Hematopoietic multipotent progenitor cell (in vitro differentiated cells): ENCODE measurements around the gene ERVMER34-1. TPM values are rescaled to one million over a fixed set of nuclear protein-coding genes. Genes with fewer than 3 reads are reported as not detected.
A peak's percentile ranks its signal among the peaks of the same experiment; 100 is the strongest.

Source experiments
- DNase-seq, 3 donors: peaks; one replicate each; pipeline ENCODE4 v3.0.0-alpha.2; 2011 to 2015; ENCODE audit warnings: low read depth in 2 of 3, low spot score in 2 of 3
- total RNA-seq: library from RNA; depleted of rRNA; stranded (reverse); fragments of >200 nt; gene quantifications from one replicate; pipeline ENCODE4 v1.2.3, GENCODE V29; 2012

The ERVMER34-1 gene, protein sequence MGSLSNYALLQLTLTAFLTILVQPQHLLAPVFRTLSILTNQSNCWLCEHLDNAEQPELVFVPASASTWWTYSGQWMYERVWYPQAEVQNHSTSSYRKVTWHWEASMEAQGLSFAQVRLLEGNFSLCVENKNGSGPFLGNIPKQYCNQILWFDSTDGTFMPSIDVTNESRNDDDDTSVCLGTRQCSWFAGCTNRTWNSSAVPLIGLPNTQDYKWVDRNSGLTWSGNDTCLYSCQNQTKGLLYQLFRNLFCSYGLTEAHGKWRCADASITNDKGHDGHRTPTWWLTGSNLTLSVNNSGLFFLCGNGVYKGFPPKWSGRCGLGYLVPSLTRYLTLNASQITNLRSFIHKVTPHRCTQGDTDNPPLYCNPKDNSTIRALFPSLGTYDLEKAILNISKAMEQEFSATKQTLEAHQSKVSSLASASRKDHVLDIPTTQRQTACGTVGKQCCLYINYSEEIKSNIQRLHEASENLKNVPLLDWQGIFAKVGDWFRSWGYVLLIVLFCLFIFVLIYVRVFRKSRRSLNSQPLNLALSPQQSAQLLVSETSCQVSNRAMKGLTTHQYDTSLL
- under 0.01 TPM for total RNA-seq

GRCh38 chr4:52750819-52751486, at the start of gene ERVMER34-1:
Gene ERVMER34-1, minus strand, starts transcription at chr4:52751425. Its CDS starts 5,905 bp downstream, at chr4:52745520.
- DNase-seq, result no peak

DNA sequence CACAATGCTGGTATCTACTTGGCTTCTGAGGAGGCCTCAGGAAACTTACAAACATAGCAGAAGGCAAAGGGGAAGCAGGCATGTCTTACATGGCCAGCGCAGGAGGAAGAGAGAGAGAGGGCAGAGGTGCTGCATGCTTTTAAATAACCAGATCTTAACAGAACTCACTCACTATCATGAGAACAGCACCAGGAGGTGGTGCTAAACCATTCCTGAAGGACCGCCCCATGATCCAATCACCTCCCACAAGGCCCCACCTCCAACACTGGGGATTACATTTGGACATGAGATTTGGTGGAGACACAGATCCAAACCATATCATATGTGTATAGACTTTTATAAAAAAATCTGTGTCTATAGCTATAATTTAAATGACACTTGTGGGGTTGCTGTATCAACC, 48.6 kb upstream of the ERVMER34-1 start:
- DNase-seq, result no peak

DNA sequence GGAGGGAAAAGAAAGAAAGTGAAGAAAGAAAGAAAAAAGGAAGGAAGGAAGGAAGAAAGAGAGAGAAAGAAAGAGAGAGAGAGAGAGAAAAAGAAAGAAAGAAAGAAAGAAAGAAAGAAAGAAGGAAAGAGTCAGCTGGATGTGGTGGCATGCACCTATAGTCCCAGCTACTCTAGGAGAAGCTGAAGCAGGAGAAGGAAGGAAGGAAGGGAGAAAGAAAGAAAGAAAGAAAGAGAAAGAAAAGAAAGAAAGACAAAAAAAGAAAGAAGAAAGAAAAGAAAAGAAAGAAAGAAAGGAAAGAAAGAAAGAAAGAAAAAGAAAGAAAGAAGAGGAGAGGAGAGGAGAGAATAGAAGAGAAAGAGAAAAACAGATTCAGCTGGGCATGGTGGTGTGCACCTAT, 44.3 kb upstream of the ERVMER34-1 start:
- no peak for DNase-seq

DNA sequence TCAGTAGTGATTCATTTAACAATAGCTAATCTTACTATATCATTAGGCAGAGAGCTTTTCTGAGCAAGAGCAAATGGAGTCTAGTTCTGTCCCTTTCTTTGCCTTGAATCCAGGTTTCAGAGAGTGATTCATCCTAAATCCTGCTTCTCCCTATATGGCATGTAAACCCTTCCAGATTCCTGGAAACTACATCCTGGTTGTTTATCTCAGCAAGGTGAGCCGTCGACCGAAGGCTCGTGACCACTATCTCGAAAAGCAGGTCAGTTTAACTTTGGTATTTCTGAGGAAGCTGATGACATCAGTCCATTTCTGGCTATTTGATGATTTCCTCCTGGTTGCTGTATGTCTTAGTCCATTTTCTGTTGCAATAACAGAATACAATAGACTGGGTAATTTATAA, 40.7 kb upstream of the ERVMER34-1 start:
- DNase-seq, result no peak

DNA sequence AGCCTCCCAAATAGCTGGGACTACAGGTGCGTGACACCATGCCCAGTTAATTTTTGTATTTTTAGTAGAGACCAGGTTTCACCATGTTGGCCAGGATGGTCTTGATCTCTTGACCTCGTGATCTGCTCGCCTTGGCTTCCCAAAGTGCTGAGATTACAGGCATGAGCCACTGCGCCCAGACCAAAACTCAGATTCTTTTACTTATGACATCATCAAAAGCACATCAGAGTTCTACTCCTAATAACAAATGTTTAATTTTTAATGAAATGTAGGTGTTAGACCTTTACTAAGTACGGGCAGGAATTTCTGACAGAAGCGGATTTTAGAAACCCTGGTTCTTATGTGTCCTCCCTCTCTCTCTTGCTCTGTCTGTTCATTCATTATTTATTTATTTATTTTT, 38.5 kb upstream of the ERVMER34-1 start:
- DNase-seq, result no peak

DNA sequence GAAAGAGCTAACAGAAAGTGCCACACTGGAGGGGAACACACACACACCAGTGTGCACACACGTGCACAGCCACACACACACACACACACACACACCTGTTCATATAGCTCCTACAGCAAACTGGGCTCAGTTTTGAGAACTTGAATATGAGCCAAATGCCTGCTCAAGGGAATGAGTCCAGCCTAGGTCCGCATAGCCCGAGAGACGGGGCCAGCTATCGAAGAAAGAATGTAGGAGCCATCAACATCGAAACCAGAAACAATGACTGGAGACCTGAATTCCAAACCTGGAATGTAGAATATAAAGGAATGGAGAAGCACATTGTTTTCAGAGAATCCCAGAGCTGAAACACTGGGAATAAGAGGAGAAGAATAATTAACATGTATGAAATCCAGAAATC, 37.6 kb upstream of the ERVMER34-1 start:
- no peak for DNase-seq

DNA sequence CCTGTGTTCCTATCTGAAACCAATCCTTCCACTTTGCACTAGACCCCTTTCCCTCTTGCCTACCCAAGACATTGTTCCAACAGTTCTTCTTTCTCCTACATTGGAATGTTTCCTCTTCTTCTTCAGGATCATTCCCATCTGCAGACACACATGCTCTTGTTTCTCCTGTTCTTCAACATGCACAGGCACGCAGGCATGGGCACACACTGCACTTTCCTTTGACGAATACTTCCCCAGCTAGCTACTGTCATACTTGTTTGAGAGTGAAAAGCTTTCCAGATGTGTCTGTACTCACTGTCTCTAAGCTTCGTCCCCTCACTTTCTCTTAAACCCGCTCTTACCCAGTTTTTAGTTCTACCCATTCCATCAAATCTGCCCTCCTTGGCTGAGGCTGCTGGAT, 31.8 kb upstream of the ERVMER34-1 start:
- DNase-seq, result no peak

GRCh38 chr4:52780617-52781354, 29.6 kb upstream of the ERVMER34-1 start:
- DNase-seq, result no peak

DNA sequence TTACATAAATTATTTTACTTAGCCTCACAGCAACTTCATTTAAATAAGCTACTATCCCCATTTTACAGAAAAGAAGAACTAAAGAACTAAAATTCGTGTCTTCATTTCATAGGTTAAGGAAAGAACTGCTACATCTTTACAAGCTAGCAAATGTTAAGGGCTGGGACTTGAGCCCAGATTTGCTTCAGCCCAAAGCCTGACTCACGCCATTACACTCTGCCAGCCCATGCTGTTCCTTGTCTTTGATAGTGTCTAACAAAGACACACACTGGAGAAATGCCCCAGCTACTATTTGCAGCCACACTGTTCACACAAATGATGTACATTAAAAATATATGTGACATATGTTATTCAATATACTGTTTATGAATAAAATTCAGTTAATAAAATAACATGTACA, 29.0 kb upstream of the ERVMER34-1 start:
- no peak for DNase-seq

DNA sequence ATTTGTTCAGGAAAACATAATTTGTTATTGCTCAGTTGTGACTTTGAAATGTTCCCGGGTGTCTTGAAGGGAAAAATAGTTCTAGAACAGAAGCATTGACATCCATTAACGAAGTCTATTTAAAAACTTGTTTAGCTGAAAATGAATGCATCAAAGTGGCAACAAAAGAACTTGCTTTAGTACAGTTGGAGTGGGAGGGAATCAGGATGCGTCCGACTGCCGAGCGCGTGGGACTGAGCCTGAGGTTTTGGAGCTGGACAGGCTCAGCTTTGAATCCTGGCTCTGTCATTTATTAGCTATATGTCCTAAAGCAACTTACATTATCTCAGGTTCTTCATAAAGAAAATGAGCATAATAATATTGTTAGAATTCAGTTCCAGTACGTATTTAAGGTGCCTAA, 9.0 kb upstream of the ERVMER34-1 start:
- no peak for DNase-seq

GRCh38 chr4:52755426-52755825, 4.2 kb upstream of the ERVMER34-1 start:
- no peak for DNase-seq

DNA sequence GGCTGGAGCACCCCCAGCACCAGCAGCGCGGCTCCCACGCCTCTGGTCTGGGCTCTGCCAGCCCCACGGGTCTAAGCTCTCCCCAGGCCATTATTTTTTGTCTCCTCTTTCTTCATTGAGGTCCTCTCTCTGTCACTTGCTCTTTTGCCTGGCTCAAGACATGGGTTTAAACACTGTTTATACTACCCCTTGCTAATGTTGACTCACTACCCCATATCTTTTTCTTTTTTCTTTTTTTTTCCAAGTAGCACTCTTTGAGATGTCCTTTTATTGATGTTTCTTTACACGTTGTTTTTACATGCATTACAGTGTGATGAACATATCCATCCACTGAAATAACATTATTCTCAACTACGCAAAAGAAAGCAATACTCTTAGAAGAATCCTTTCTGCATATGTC, 1.7 kb upstream of the ERVMER34-1 start:
- DNase-seq, result no peak

- no peak for DNase-seq
Observed at GRCh38 chr4:52751487-52751911, 274 bp upstream of the ERVMER34-1 start.

DNA sequence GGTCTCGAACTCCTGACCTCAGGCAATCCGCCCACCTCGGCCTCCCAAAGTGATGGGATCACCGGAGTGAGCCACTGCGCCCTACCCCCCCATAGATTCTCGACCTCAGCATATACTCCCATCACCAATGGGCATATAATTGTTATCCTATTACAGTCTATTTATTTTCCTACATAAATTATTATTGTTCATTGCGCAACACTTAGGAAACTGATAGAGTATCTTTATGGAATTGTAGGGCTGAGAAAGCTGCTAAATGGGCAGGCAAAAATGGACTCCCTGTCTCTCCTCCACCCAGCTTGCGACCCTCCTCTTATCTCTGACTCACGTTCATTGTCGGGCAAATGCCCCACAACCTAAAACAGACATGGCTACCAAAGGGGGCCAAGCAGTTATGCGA, 1.0 kb downstream of the ERVMER34-1 start:
- DNase-seq, result no peak

- DNase-seq, result no peak
Observed at GRCh38 chr4:52748432-52748831, 2.8 kb downstream of the ERVMER34-1 start.

DNA sequence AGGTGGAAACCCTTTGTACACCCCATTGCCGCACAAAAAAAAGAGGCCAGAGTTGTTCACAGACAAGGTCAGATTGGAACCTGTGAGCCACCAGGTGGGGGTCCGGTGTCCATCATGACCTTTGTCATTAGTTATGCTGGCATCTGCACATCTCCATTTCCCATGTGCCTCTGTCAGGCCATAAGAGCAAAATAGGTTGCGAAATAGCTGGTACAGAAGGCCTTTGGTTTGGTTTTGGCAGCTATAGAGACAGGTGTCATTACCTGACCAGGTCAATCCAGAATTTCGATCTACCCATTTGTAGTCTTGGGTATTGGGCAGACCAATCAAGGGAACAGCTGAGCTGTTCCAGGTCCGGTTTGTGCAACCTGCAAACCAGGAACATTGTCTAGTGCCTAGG, 6.6 kb downstream of the ERVMER34-1 start:
- no peak for DNase-seq

DNA sequence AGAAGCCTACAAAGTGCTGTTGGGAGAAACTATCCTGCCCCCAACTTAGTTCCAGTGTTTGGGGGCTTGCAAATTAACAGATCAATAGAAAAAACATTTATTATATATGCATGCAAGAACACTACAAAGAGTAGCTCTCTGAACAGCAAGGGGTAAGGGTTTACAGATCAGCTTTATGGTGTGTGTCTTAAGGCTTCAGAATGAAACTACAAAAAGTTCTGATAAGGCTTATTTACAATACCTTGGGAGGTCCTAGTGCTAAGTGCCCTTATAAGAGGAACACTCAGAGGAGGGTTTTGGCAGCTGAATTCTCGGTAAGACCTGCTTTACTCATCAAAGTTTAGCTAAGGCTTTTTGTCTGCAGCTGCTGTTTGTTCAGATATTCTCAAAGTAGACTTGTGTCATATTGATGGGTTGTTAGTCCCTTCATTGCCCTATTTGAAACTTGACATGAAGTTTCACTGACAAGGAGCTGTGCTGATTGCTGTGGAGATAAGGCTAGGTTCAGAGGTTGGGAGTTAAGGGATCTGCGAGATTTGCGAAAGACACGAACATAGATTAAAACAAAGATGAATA, 7.7 kb downstream of the ERVMER34-1 start:
- no peak for DNase-seq

DNA sequence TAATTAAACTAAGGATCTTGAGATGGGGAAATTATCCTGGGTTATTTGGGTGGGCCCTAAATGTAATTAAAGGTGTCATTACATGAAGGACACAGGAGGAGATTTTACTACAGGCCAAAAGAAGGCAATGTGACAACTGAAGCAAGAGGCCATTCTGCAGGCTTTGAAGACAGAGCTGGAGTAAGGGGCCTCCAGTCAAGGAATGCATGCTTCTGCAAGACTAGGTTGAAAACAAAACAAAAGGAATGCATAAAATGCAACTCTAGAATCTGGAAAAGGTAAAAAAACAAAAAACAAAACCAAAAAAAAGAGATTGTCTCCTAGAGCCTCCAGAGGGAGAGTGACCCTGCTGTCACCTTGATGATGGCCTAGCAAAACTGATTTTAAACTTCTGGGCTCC, 21.6 kb downstream of the ERVMER34-1 start:
- no peak for DNase-seq

DNA sequence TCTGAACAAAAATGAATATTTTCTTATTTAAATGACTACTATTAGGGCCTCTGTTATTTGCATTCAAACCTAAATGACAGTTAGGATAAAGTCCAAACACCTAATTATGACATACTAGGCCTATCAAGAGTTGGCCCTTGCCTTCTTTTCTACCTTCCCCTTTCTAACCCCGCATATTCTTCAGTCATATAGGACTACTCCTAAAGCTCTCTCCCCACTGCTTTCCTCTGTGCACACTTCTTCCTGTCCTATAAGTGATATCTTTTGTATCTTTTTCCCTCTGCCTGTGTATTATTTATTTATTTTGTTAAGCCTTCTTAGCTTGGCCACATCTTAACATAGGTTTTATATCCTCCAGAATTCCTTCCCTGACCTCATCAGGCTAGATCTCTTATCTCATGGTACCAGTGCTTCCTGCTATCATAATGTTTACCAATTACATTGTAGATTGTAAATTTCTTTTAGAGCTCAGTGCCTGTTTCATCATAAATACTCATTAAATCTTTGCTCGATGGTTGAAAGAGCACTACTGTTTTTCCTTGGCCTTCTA, 22.5 kb downstream of the ERVMER34-1 start:
- peak in 1 of 3 donors; percentile 56 for DNase-seq

DNA sequence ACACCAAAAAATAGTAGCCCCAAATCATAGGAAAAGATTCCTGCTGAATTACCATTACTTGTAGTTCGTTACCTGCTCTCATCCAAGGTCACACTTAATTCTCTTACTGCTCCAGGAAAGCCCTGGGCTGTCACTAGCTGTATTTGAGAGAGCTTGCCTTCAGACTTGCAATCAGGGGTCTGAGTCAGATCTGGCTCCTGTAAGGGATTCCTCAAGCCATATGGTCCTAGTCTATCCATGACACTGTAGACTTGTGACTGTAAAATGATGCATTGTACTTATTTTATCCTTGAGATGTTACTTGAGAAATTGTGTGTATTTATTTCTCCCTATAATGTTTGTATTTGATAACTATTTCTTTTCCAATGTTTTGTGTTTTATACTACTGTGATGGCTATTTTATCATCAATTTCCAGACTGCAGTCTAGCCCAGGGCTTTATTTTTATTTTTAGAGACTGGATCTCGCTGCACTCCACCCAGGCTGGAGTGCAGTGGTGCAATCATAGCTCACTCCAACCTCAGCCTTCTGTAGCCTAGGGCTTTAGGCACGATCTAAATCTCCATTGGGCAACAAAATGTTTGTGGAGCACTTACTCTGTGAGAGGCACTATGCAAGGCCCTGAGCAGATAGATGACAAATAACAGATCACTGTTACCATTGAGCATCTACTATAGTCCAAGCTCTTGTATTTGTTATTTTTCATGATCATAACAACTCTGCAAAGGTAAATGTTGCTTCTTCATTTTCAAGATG, 24.2 kb downstream of the ERVMER34-1 start:
- no peak for DNase-seq
